ENCODE results near the gene MPO. TPM values are rescaled to one million over a fixed set of nuclear protein-coding genes. Genes with fewer than 3 reads are reported as not detected.

Gene MPO
- total RNA-seq, 1 experiment from 2014 or later, result not detected

DNA sequence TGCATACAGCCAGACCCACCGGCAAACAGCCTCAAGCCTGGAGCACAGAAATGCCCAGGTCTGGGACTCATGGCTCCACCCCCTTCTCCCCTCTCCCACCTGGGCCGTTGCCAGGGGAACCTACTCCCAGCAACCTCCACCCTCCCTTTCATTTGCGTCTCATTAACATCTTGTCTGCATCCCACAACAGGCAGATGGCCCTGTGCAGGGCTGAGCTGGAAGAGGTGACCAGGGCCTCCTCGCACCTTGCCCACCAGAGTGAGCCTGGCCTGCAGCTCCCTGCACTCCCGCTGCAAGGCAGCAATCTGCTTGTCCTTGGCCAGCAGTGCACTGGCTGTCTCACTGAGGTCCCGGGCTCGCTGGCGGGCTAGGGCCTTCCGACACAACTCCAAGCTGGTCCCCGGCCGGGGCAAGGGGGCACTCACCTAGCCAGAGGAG is 44.6 kb upstream of the MPO start (continued):
- TF ChIP-seq, protein P1, sequence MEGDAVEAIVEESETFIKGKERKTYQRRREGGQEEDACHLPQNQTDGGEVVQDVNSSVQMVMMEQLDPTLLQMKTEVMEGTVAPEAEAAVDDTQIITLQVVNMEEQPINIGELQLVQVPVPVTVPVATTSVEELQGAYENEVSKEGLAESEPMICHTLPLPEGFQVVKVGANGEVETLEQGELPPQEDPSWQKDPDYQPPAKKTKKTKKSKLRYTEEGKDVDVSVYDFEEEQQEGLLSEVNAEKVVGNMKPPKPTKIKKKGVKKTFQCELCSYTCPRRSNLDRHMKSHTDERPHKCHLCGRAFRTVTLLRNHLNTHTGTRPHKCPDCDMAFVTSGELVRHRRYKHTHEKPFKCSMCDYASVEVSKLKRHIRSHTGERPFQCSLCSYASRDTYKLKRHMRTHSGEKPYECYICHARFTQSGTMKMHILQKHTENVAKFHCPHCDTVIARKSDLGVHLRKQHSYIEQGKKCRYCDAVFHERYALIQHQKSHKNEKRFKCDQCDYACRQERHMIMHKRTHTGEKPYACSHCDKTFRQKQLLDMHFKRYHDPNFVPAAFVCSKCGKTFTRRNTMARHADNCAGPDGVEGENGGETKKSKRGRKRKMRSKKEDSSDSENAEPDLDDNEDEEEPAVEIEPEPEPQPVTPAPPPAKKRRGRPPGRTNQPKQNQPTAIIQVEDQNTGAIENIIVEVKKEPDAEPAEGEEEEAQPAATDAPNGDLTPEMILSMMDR (IDR thresholded peaks at IDR 0.05 in 2 of 3, conservative IDR thresholded peaks at IDR 0.05 in 1 of 3; ENCODE audit: borderline replicate concordance in 1 of 3, insufficient read depth in 1 of 3, low read depth in 2 of 3, low read length in 2 of 3), result no peak
- TF ChIP-seq ZNF274 (IDR thresholded peaks at IDR 0.05; ENCODE audit: low read depth, low read length), result no peak
- TF ChIP-seq ELF1 (IDR thresholded peaks at IDR 0.05; ENCODE audit: borderline replicate concordance, low read depth), result no peak
- TF ChIP-seq CBX3 (IDR thresholded peaks at IDR 0.05; ENCODE audit: low read depth), result no peak
- TF ChIP-seq EZH2phosphoT487 (IDR thresholded peaks at IDR 0.05; ENCODE audit: borderline replicate concordance), result no peak
- no peak for TF ChIP-seq FOSL1 (IDR thresholded peaks at IDR 0.05; ENCODE audit: low read depth)
- TF ChIP-seq, protein P2, sequence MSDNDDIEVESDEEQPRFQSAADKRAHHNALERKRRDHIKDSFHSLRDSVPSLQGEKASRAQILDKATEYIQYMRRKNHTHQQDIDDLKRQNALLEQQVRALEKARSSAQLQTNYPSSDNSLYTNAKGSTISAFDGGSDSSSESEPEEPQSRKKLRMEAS (IDR thresholded peaks at IDR 0.05), result no peak
- no peak for TF ChIP-seq POLR2AphosphoS5 (IDR thresholded peaks at IDR 0.05; ENCODE audit: low read depth, low read length)
- TF ChIP-seq TCF7L2 (IDR thresholded peaks at IDR 0.05; ENCODE audit: borderline replicate concordance, extremely low read depth, insufficient read depth, insufficient read length), result no peak

DNA sequence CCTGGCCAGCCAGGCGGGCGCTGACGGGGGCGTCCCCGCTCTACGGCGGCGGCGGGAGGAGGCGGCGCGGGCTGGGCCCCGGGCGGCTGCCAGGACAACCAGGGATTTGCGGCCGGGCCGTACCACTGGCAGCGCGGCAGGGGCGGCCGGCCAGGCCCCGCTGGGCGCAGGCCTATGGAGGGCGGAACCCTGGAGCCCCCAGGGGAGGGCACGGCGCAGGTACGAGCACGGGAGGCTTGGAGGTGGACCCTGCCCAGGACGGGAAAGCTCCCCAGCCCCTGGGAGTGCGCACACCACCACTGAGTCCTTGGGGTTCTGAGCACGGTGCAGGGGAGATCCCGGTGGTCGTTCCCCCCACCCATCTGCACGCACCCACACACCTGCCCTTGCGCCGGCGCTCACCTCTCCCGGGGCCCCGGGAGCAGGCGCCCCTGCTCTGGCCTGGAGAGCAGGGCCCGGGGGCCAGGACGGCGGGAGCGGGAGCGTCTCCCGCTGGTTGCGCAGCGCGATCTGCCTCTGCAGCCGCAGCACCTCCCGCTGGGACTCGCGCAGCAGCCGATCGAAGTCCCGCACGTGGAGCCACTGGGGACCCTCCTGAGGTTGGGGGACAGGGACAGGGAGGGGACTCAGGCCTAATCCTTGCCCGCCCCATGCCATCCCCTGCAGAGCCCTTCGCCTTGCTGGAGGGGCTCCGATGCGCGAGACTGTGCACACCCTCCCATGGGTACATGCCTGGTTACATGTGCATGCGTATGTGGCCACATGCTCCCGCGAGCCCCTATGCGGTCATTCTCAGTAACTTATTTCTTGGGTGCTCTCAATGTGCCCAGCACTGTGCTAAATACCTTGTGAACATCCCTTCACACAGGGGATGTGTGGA is 43.9 kb upstream of the MPO start:
- H2AFZ ChIP-seq (ENCODE audit: low read depth, low read length, poor library complexity, severe bottlenecking), result no peak overlapping the region
- H3K9me2 ChIP-seq (ENCODE audit: insufficient read depth), result no peaks in the 10 kb centered on the region
- H3K9ac ChIP-seq (ENCODE audit: low read length), result no peak overlapping the region
- POLR2A ChIA-PET, result no interaction called here
- peaks cover 3 to 9% of the 10 kb centered on the region in 2 experiments; a peak in 2 of 4 replicates for H3K4me1 ChIP-seq (ENCODE audit: control insufficient read depth in 1 of 2, insufficient read depth in 2 of 2, low read length in 2 of 2)
- DNase-seq (ENCODE audit: low read depth, low spot score) (no peak), ATAC-seq (no peak)
- H3K79me2 ChIP-seq (ENCODE audit: insufficient read depth, low read length), result no peaks in the 10 kb centered on the region
- no peaks in the 10 kb centered on the region for H3K9me3 ChIP-seq (ENCODE audit: control insufficient read depth in 1 of 2, insufficient read depth in 1 of 2, low read depth in 1 of 2, low read length in 2 of 2)
- H4K20me1 ChIP-seq (ENCODE audit: insufficient read depth), result no peaks in the 10 kb centered on the region
- RAD21 ChIA-PET (ENCODE audit: low non-redundant PET in 1 of 2, low total read pairs in 2 of 2, uncharacterized antibody in 2 of 2, unreplicated experiment in 2 of 2), result no interaction called here
- CTCF ChIA-PET, result no interaction called here
- no peak overlapping the region for H3K4me3 ChIP-seq (replicated peaks in 1 of 2; ENCODE audit: low read depth in 1 of 2, low read length in 2 of 2)
- no peaks in the 10 kb centered on the region for H3K36me3 ChIP-seq (ENCODE audit: control insufficient read depth in 1 of 2, insufficient read depth in 2 of 2, low read length in 2 of 2)
- TF ChIP-seq TCF7L2 (IDR thresholded peaks at IDR 0.05; ENCODE audit: borderline replicate concordance, extremely low read depth, insufficient read depth, insufficient read length) (no peak), POLR2A (IDR thresholded peaks at IDR 0.05; ENCODE audit: borderline replicate concordance, extremely low read depth, insufficient read depth, insufficient read length) (peak; percentile 24), JUND (IDR thresholded peaks at IDR 0.05) (no peak), CBX3 (IDR thresholded peaks at IDR 0.05; ENCODE audit: low read depth) (no peak), SRF (IDR thresholded peaks at IDR 0.05; ENCODE audit: low read depth) (no peak), ELF1 (IDR thresholded peaks at IDR 0.05; ENCODE audit: borderline replicate concordance, low read depth) (no peak), EGR1 (IDR thresholded peaks at IDR 0.05; ENCODE audit: low read depth) (no peak)
- H3K4me2 ChIP-seq (ENCODE audit: low read length), result no peak overlapping the region
- intact Hi-C loops (cut with micrococcal nuclease), result no loop called here
- H3K27ac ChIP-seq (ENCODE audit: low read depth, low read length), result no peak overlapping the region
- no TSS peak for BruUV-seq (replicated peaks)
- no peaks in the 10 kb centered on the region for H3K27me3 ChIP-seq (ENCODE audit: insufficient read depth, low read length)
